Lower lobe of right lung (tissue), 2 donors: ENCODE measurements around the gene SEZ6L. TPM values are rescaled to one million over a fixed set of nuclear protein-coding genes. Genes with fewer than 3 reads are reported as not detected.

Experiments
- ATAC-seq, 2 donors: fragments of 200-7000 bp; cut with Tn5 transposase; one replicate each; pipeline ENCODE4 v1.9.1; 2020 to 2022; ENCODE audit warnings: mild to moderate bottlenecking in 2 of 2, moderate library complexity in 2 of 2
- DNase-seq: peaks from one replicate; pipeline ENCODE4 v3.0.0-alpha.2; 2020
- H3K27ac ChIP-seq: fragments of 200-600 bp; one replicate; pipeline ENCODE4 v1.8.0; 2022
- H3K27me3 ChIP-seq: fragments of 200-600 bp; one replicate; pipeline ENCODE4 v1.8.0; 2022; ENCODE audit warnings: low read depth
- H3K36me3 ChIP-seq: fragments of 200-600 bp; one replicate; pipeline ENCODE4 v1.8.0; 2022; ENCODE audit warnings: mild to moderate bottlenecking
- H3K4me1 ChIP-seq: fragments of 200-600 bp; one replicate; pipeline ENCODE4 v1.8.0; 2022
- H3K4me3 ChIP-seq: fragments of 200-600 bp; one replicate; pipeline ENCODE4 v1.8.0; 2022; ENCODE audit warnings: mild to moderate bottlenecking
- H3K9me3 ChIP-seq: fragments of 200-600 bp; one replicate; pipeline ENCODE4 v1.8.0; 2022
- CTCF ChIP-seq: fragments of 200-600 bp; IDR thresholded peaks from one replicate; pipeline ENCODE4 v1.8.0; 2022; ENCODE audit warnings: antibody characterized with exemption, mild to moderate bottlenecking
- intact Hi-C: fragments of 100-400 bp; cut with DNase I; formaldehyde crosslinking; loops from one replicate; pipeline ENCODE4 v1.11.0; 2022
- total RNA-seq: library from RNA; stranded (reverse); fragmentation: NEBNext Ultra II Directional; extraction: Animal tissue kit (Norgen Biotek cat#: 25700); gene quantifications from one replicate; pipeline ENCODE4 v1.2.1, GENCODE V29; 2021
- donor health status: DM: no; HTN: yes; CAD: no; lungs with severe emphysema.

The SEZ6L gene
- total RNA-seq, 1 donor from 2014 or later = 0.24 TPM

- no peaks in the 10 kb centered on the region for H3K36me3 ChIP-seq
- TF ChIP-seq CTCF = no peak
- no peaks in the 10 kb centered on the region for H3K4me1 ChIP-seq
- no peak for DNase-seq
- peaks cover 24% of the 10 kb centered on the region for H3K27me3 ChIP-seq
- no peak overlapping the region for H3K27ac ChIP-seq
- no peak for ATAC-seq
- intact Hi-C loops = no loop called here
- H3K4me3 ChIP-seq = no peak overlapping the region
- H3K9me3 ChIP-seq = no peaks in the 10 kb centered on the region
These were observed 153.8 kb downstream of the SEZ6L start for GRCh38 chr22:26323013-26323412.

GRCh38 chr22:26324150-26324549 is 154.9 kb downstream of the SEZ6L start:
- Histone ChIP-seq H3K27me3 (peaks cover 20% of the 10 kb centered on the region), H3K9me3 (no peaks in the 10 kb centered on the region), H3K36me3 (no peaks in the 10 kb centered on the region), H3K27ac (no peak overlapping the region), H3K4me1 (no peaks in the 10 kb centered on the region), H3K4me3 (no peak overlapping the region)
- no peak for TF ChIP-seq CTCF
- DNase-seq = no peak
- intact Hi-C loops = no loop called here
- ATAC-seq = no peak

- Histone ChIP-seq H3K36me3 (no peaks in the 10 kb centered on the region), H3K4me1 (no peaks in the 10 kb centered on the region), H3K4me3 (no peak overlapping the region), H3K9me3 (no peaks in the 10 kb centered on the region), H3K27me3 (peaks cover 18% of the 10 kb centered on the region), H3K27ac (no peak overlapping the region)
- DNase-seq (no peak), ATAC-seq (no peak)
- no peak for TF ChIP-seq CTCF
- intact Hi-C loops = no loop called here
These were observed 156.4 kb downstream of the SEZ6L start for GRCh38 chr22:26325641-26326040.

- no peak for DNase-seq
- no peak for ATAC-seq
These were observed 157.5 kb downstream of the SEZ6L start for GRCh38 chr22:26326803-26327202.

GRCh38 chr22:26327306-26327705 is 158.0 kb downstream of the SEZ6L start:
- no peak for TF ChIP-seq CTCF
- no peak overlapping the region for H3K4me3 ChIP-seq
- DNase-seq (no peak), ATAC-seq (no peak)
- H3K4me1 ChIP-seq = no peaks in the 10 kb centered on the region
- H3K9me3 ChIP-seq = no peaks in the 10 kb centered on the region
- H3K27me3 ChIP-seq = peaks cover 18% of the 10 kb centered on the region
- H3K27ac ChIP-seq = no peak overlapping the region
- intact Hi-C loops = no loop called here
- H3K36me3 ChIP-seq = no peaks in the 10 kb centered on the region

More at GRCh38 chr22:26326803-26327202, 157.5 kb downstream of the SEZ6L start:
- H3K4me1 ChIP-seq = no peaks in the 10 kb centered on the region
- H3K27me3 ChIP-seq = peaks cover 17% of the 10 kb centered on the region
- no peak overlapping the region for H3K4me3 ChIP-seq
- no peak for TF ChIP-seq CTCF
- H3K27ac ChIP-seq = no peak overlapping the region
- intact Hi-C loops = no loop called here
- no peaks in the 10 kb centered on the region for H3K9me3 ChIP-seq
- H3K36me3 ChIP-seq = no peaks in the 10 kb centered on the region

GRCh38 chr22:26328221-26328620 is 159.0 kb downstream of the SEZ6L start:
- no peaks in the 10 kb centered on the region for H3K9me3 ChIP-seq

More at GRCh38 chr22:26328221-26328620, 159.0 kb downstream of the SEZ6L start:
- no peak for TF ChIP-seq CTCF
- Histone ChIP-seq H3K36me3 (no peaks in the 10 kb centered on the region), H3K4me1 (no peaks in the 10 kb centered on the region), H3K27me3 (peaks cover 21% of the 10 kb centered on the region), H3K27ac (no peak overlapping the region), H3K4me3 (no peak overlapping the region)
- ATAC-seq = no peak
- intact Hi-C loops = no loop called here
- DNase-seq = no peak
